NCI-H2196 treated with DMSO at 0.1 percent for 48 hours (cell line): ENCODE results near the gene ZNF888.
"Not testable (repeated sequence)": the region's sequence is repeated elsewhere in the genome, so short reads cannot be mapped to it uniquely, and the experiment has no call there.

Source experiments
- DNase-seq: peaks from one replicate; lab custom pipeline; 2025; ENCODE audit not compliant: unreplicated experiment; lab: John Stamatoyannopoulos, UW

Gene ZNF888

GRCh38 chr19:52941941-52942385 lies 18.7 kb upstream of the ZNF888 start:
- DNase-seq: no peak

- not testable (repeated sequence) for DNase-seq
These were observed 18.3 kb upstream of the ZNF888 start for GRCh38 chr19:52941523-52941922.

GRCh38 chr19:52940905-52941304 lies 17.7 kb upstream of the ZNF888 start:
- not testable (repeated sequence) for DNase-seq

- DNase-seq: no peak
These were observed 15.5 kb upstream of the ZNF888 start for GRCh38 chr19:52938761-52939160.

- no peak for DNase-seq
These were observed 13.7 kb upstream of the ZNF888 start for GRCh38 chr19:52936954-52937325.

GRCh38 chr19:52936151-52936953 lies 13.1 kb upstream of the ZNF888 start:
- no peak for DNase-seq

GRCh38 chr19:52935434-52935833 lies 12.2 kb upstream of the ZNF888 start:
- no peak for DNase-seq

GRCh38 chr19:52924641-52925040 lies 1.4 kb upstream of the ZNF888 start:
- DNase-seq: not testable (repeated sequence)

GRCh38 chr19:52923778-52924593 lies 758 bp upstream of the ZNF888 start:
- no peak for DNase-seq

GRCh38 chr19:52917531-52917930 lies 5.7 kb downstream of the ZNF888 start:
- DNase-seq: no peak

- DNase-seq: no peak
These were observed 12.6 kb downstream of the ZNF888 start for GRCh38 chr19:52910648-52911047.

- not testable (repeated sequence) for DNase-seq
These were observed 19.0 kb downstream of the ZNF888 start for GRCh38 chr19:52904052-52904780.

- DNase-seq: no peak
These were observed 21.4 kb downstream of the ZNF888 start for GRCh38 chr19:52901842-52902241.

- DNase-seq: not testable (repeated sequence)
These were observed 24.6 kb downstream of the ZNF888 start for GRCh38 chr19:52898596-52898995.

GRCh38 chr19:52898101-52898500 lies 25.1 kb downstream of the ZNF888 start:
- DNase-seq: no peak

GRCh38 chr19:52897138-52897935 lies 25.9 kb downstream of the ZNF888 start, which contains the start of gene ZNF320:
Gene ZNF320, minus strand, starts transcription at chr19:52897635. Its CDS starts 7,380 bp downstream, at chr19:52890255.
- DNase-seq: peak; percentile 68

GRCh38 chr19:52896431-52897137 lies 26.6 kb downstream of the ZNF888 start:
- DNase-seq: no peak

GRCh38 chr19:52891336-52891735 lies 31.9 kb downstream of the ZNF888 start:
- DNase-seq: no peak

GRCh38 chr19:52889931-52890330 lies 33.3 kb downstream of the ZNF888 start:
- DNase-seq: no peak

- DNase-seq: no peak
These were observed 34.2 kb downstream of the ZNF888 start for GRCh38 chr19:52889076-52889475.
